Hepatocyte (in vitro differentiated cells): Measurements from ENCODE around the gene SDF4. TPM values are rescaled to one million over a fixed set of nuclear protein-coding genes. Genes with fewer than 3 reads are reported as not detected.

ENCODE experiments used
- DNase-seq: peaks from one replicate; pipeline ENCODE4 v3.0.0-alpha.2; 2016; ENCODE audit warnings: low spot score
- H2AFZ ChIP-seq: fragments of 200-600 bp; sonication (generic); 2 replicates; pipeline ENCODE4 v1.6.0; 2016; ENCODE audit warnings: antibody characterized with exemption, mild to moderate bottlenecking
- H3K27ac ChIP-seq: fragments of 200-600 bp; sonication (generic); 2 replicates; pipeline ENCODE4 v1.5.1; 2016; ENCODE audit warnings: mild to moderate bottlenecking
- H3K27me3 ChIP-seq: fragments of 200-600 bp; sonication (generic); 2 replicates; pipeline ENCODE4 v1.6.1; 2016
- H3K36me3 ChIP-seq: fragments of 200-600 bp; sonication (generic); replicated peaks from 2 replicates; pipeline ENCODE4 v1.5.1; 2016; ENCODE audit warnings: low read depth; ENCODE audit not compliant: insufficient read depth
- H3K4me1 ChIP-seq: fragments of 200-600 bp; sonication (generic); 2 replicates; pipeline ENCODE4 v1.5.1; 2016; ENCODE audit warnings: mild to moderate bottlenecking, moderate library complexity; ENCODE audit not compliant: insufficient read depth
- H3K4me2 ChIP-seq: fragments of 200-600 bp; sonication (generic); 2 replicates; pipeline ENCODE4 v1.6.0; 2016
- H3K4me3 ChIP-seq: fragments of 200-600 bp; sonication (generic); 2 replicates; pipeline ENCODE4 v1.5.1; 2016; ENCODE audit warnings: mild to moderate bottlenecking
- H3K79me2 ChIP-seq: fragments of 200-600 bp; sonication (generic); 2 replicates; pipeline ENCODE4 v1.6.0; 2017; ENCODE audit warnings: mild to moderate bottlenecking
- H3K9me2 ChIP-seq: fragments of 200-600 bp; sonication (generic); replicated peaks from 2 replicates; pipeline ENCODE4 v1.6.0; 2017; ENCODE audit warnings: mild to moderate bottlenecking; ENCODE audit not compliant: insufficient read depth
- H3K9me3 ChIP-seq: fragments of 200-600 bp; sonication (generic); 2 replicates; pipeline ENCODE4 v1.5.1; 2016; ENCODE audit warnings: low read depth, mild to moderate bottlenecking
- H4K20me1 ChIP-seq: fragments of 200-600 bp; sonication (generic); 2 replicates; pipeline ENCODE4 v1.6.0; 2016; ENCODE audit warnings: mild to moderate bottlenecking; ENCODE audit not compliant: insufficient read depth, poor library complexity, severe bottlenecking
- EZH2 ChIP-seq: fragments of 200-600 bp; sonication (generic); IDR thresholded peaks from 2 replicates; pipeline ENCODE4 v1.6.1; 2016; ENCODE audit warnings: antibody characterized with exemption, mild to moderate bottlenecking, borderline replicate concordance
- EZH2phosphoT487 ChIP-seq: fragments of 200-600 bp; sonication (generic); IDR thresholded peaks from one replicate; pipeline ENCODE4 v1.6.1; 2018; ENCODE audit warnings: antibody characterized with exemption, mild to moderate bottlenecking, low read depth, moderate library complexity; ENCODE audit not compliant: unreplicated experiment, severe bottlenecking
- WGBS: methylation state at CpG from one replicate; pipeline ENCODE4 v1.1.6; 2016; ENCODE audit warnings: low lambda C conversion rate; ENCODE audit errors: missing lambda C conversion rate; 5-methylcytosine and 5-hydroxymethylcytosine counted together
- polyA plus RNA-seq: library from polyadenylated mRNA; unstranded; fragments of >200 nt; fragmentation: Nextera tagmentation; extraction: Ambion mirVana; gene quantifications from 2 replicates; pipeline ENCODE4 v1.2.1, GENCODE V29; 2016
- total RNA-seq: library from RNA; depleted of rRNA; stranded (reverse); fragments of >200 nt; gene quantifications from 2 replicates; pipeline ENCODE4 v1.2.3, GENCODE V29; 2014
- TF ChIP-seq, protein P1 (sequence below): fragments of 200-600 bp; sonication (generic); IDR thresholded peaks from 2 replicates; pipeline ENCODE4 v1.5.1; 2016; ENCODE audit warnings: antibody characterized with exemption, mild to moderate bottlenecking; ENCODE audit not compliant: poor library complexity

Gene SDF4
- total and polyA plus RNA-seq, 2 experiments from 2014 or later = 156 to 296 TPM

DNA sequence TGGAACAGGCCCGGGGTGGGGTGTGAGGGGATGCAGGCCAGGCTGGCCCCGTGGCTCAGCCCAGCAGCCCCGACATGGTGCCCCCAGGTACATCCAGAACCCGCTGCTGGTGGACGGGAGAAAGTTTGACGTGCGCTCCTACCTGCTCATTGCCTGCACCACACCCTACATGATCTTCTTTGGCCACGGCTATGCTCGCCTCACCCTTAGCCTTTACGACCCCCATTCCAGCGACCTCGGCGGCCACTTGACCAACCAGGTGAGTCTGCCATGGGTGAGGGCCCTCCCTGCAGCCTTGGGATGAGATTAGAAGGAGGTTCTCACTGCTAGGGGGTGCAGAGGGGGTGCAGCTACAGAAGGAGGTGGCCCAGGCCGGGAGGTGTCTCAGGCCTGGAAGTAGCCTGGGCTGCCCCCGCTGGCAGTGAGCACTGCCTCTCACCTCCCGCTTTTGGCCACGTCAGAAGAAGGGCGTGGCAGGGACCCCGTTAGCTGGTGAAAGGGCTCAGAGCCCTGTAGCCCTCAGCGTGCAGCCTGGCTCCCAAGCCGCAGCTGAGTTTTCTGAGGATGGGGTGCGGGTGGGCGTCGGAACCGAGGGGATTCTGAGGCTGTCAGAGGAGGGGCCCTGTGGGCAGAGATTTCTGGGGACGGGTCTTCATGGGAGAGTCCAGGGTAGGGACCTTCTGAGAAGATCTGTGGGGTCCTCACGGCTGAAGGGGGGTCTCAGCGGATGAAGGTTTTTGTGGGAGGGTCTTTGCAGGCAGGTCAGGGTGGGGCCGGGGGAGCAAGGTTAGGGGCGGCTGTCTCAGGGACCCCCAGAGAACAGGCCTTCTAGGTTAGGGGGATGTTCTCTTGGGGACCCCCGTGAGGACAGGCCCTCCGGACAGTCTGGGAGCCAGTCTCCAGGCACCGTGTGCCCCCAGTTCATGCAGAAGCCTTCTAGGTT lies 47.7 kb downstream of the SDF4 start:
- Histone ChIP-seq H4K20me1 (no peaks in the 10 kb centered on the region), H3K79me2 (no peaks in the 10 kb centered on the region), H3K27ac (no peak overlapping the region), H3K36me3 (no peaks in the 10 kb centered on the region), H3K9me3 (no peaks in the 10 kb centered on the region), H3K9me2 (no peaks in the 10 kb centered on the region), H3K4me1 (no peaks in the 10 kb centered on the region), H2AFZ (no peak overlapping the region), H3K4me3 (no peak overlapping the region), H3K27me3 (no peaks in the 10 kb centered on the region), H3K4me2 (no peak overlapping the region)
- 90% methylated on average over 29 of the region's 33 CpGs for WGBS
- no peak for TF ChIP-seq EZH2phosphoT487
- TF ChIP-seq EZH2 = no peak
- TF ChIP-seq, protein P1, sequence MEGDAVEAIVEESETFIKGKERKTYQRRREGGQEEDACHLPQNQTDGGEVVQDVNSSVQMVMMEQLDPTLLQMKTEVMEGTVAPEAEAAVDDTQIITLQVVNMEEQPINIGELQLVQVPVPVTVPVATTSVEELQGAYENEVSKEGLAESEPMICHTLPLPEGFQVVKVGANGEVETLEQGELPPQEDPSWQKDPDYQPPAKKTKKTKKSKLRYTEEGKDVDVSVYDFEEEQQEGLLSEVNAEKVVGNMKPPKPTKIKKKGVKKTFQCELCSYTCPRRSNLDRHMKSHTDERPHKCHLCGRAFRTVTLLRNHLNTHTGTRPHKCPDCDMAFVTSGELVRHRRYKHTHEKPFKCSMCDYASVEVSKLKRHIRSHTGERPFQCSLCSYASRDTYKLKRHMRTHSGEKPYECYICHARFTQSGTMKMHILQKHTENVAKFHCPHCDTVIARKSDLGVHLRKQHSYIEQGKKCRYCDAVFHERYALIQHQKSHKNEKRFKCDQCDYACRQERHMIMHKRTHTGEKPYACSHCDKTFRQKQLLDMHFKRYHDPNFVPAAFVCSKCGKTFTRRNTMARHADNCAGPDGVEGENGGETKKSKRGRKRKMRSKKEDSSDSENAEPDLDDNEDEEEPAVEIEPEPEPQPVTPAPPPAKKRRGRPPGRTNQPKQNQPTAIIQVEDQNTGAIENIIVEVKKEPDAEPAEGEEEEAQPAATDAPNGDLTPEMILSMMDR = no peak
- DNase-seq = no peak

DNA sequence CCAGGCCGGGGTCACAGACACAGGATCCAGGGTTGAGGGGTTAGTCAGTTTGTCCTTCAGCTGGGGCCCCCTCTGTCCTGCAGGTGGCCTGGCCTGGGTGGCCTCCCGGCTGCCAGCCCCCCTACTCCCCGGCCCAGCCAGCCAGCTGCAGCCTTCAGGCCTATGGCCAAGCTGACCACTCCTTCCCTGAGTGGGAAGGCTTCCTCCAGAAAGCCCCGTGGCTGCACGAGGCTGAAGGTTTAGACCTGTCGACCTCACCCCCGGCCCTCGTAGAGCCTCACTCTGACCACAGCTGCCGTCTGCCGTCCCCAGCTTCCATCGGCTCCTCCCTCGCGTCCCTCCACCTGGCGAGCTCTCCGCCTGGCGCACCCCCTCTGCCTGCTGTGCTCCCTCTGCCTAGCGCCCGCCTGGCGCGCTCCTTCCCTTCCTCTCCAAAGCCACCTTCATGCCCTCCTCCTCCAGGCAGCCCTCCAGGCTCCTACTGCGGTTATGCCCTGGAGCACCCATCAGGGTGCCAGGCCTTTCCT lies 48.5 kb downstream of the SDF4 start:
- Histone ChIP-seq H3K79me2 (no peaks in the 10 kb centered on the region), H3K36me3 (no peaks in the 10 kb centered on the region), H2AFZ (no peak overlapping the region), H3K27me3 (no peaks in the 10 kb centered on the region), H3K4me3 (no peak overlapping the region), H3K9me2 (no peaks in the 10 kb centered on the region), H3K9me3 (no peaks in the 10 kb centered on the region), H3K4me2 (no peak overlapping the region), H4K20me1 (no peaks in the 10 kb centered on the region), H3K4me1 (no peaks in the 10 kb centered on the region), H3K27ac (no peak overlapping the region)
- no peak for DNase-seq
- 95% methylated on average over 21 of the region's 21 CpGs for WGBS
- TF ChIP-seq EZH2phosphoT487 (no peak), EZH2 (no peak)
- TF ChIP-seq, protein P1 = no peak

DNA sequence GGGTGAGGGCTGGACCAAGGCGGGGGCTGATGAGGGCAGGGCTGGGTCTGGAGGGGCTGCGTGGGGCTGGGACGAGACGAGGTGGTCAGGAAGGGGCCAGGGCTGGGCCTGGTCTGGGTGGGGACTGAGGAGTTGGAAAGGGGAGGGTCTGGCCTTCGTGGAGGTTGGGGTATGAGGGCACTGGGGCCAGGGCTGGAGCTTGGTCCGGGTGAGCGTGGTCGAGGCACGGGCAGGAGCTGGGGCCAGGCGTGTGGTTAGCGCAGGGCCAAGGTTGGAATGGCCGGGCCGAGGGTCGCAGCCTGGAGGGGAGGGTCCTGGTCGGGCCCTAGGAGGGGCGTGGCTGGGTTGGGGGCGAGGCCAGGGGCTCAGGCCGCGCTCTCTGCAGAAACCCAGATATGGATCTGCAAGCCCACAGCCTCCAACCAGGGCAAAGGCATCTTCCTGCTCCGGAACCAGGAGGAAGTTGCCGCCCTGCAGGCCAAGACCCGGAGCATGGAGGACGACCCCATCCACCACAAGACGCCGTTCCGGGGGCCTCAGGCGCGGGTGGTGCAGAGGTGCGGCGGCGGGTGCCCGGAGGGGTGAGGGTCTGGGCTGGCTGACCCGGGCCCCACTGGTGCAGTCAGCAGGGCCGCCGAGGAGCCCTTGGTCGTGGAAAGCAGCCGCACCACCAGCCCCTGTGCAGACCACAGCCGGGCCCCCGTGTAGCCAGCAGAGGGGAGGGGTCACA lies 49.1 kb downstream of the SDF4 start:
- WGBS = 93% methylated on average over 36 of the region's 39 CpGs
- Histone ChIP-seq H3K36me3 (no peaks in the 10 kb centered on the region), H3K27ac (no peak overlapping the region), H3K79me2 (no peaks in the 10 kb centered on the region), H3K9me3 (no peaks in the 10 kb centered on the region), H3K9me2 (no peaks in the 10 kb centered on the region), H4K20me1 (no peaks in the 10 kb centered on the region), H3K4me3 (no peak overlapping the region), H2AFZ (no peak overlapping the region), H3K4me1 (no peaks in the 10 kb centered on the region), H3K27me3 (no peaks in the 10 kb centered on the region), H3K4me2 (no peak overlapping the region)
- no peak for TF ChIP-seq EZH2phosphoT487
- no peak for TF ChIP-seq EZH2
- TF ChIP-seq, protein P1 = no peak
- no peak for DNase-seq
